ENCODE data around the gene WDR1.

DNA sequence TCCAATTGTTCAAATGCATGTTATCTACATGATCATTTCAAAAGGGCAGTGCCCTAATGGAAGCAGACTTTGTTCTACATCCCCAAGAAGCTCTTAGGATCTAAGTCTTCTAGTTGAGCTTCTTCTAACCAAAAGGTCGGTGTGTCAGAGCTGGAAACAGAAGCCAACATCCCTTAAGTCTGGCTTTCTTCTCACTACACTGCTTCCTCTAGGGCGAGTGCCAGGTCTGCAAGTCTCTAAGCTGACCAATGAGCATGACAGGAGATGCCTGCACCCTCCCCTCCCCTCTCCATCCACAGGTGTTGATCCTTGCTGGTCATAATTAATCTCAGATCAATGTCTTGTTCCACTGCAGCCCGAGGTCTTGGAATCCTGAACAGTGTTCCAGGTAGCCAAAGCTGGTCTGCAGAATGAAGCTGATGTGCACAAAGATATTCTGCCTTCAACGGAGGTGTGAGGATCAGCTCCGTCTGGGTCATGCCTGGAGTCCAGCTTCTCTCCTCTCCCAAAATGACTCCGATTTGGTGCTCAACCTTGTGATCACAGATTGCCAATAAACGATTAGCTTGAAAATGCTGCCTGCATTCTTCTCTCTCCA is 44.1 kb downstream of the WDR1 start:
- TF ChIP-seq, protein P1, sequence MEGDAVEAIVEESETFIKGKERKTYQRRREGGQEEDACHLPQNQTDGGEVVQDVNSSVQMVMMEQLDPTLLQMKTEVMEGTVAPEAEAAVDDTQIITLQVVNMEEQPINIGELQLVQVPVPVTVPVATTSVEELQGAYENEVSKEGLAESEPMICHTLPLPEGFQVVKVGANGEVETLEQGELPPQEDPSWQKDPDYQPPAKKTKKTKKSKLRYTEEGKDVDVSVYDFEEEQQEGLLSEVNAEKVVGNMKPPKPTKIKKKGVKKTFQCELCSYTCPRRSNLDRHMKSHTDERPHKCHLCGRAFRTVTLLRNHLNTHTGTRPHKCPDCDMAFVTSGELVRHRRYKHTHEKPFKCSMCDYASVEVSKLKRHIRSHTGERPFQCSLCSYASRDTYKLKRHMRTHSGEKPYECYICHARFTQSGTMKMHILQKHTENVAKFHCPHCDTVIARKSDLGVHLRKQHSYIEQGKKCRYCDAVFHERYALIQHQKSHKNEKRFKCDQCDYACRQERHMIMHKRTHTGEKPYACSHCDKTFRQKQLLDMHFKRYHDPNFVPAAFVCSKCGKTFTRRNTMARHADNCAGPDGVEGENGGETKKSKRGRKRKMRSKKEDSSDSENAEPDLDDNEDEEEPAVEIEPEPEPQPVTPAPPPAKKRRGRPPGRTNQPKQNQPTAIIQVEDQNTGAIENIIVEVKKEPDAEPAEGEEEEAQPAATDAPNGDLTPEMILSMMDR (conservative IDR thresholded peaks at IDR 0.05 in 1 of 2, IDR thresholded peaks at IDR 0.05 in 1 of 2; ENCODE audit: low read depth in 1 of 2, low read length in 2 of 2) = no peak
- TF ChIP-seq EZH2 (IDR thresholded peaks at IDR 0.05; ENCODE audit: low read length, missing control alignments) = no peak
